Naive thymus-derived CD8-positive, alpha-beta T cell (primary cell): Measurements from ENCODE around the gene DOCK10. TPM values are rescaled to one million over a fixed set of nuclear protein-coding genes. Genes with fewer than 3 reads are reported as not detected.
"Not testable (repeated sequence)": the region's sequence is repeated elsewhere in the genome, so short reads cannot be mapped to it uniquely, and the experiment has no call there.

Source experiments
- ATAC-seq, 2 donors: fragments of 150-1000 bp; cut with Tn5 transposase in 1 of 2; sonication (Bioruptor Pico), chemical (Tn5 transposase) in 1 of 2; 1 replicate in 1 of 2; 2 replicates in 1 of 2; pipeline ENCODE4 v1.10.0; 2021; ENCODE audit warnings: mild to moderate bottlenecking in 2 of 2, moderate library complexity in 2 of 2
- POLR2A ChIA-PET: fragments of 350-600 bp; sonication (Branson Sonifier 250); formaldehyde crosslinking; loops from one replicate; lab custom pipeline; 2021; ENCODE audit warnings: antibody characterized with exemption; lab: Charles Lee
- DNase-seq, 10 donors: peaks; one replicate each; pipeline versions ENCODE4 v3.0.0 to v3.0.0-alpha.2; 2020 to 2022
- H3K27ac Mint-ChIP-seq, 10 donors: one replicate each; pipeline ENCODE4 v1.8.0; 2020 to 2022; ENCODE audit warnings: mild to moderate bottlenecking in 10 of 10, mixed read lengths in 10 of 10, moderate library complexity in 4 of 10, inconsistent platforms in 1 of 10
- H3K27me3 Mint-ChIP-seq, 5 donors: one replicate each; pipeline ENCODE4 v1.8.0; 2021 to 2022; ENCODE audit warnings: mixed read lengths in 5 of 5
- H3K36me3 Mint-ChIP-seq, 3 donors: one replicate each; pipeline ENCODE4 v1.8.0; 2020 to 2022; ENCODE audit warnings: mixed read lengths in 3 of 3, mild to moderate bottlenecking in 2 of 3, inconsistent platforms in 1 of 3
- H3K4me1 Mint-ChIP-seq, 4 donors: one replicate each; pipeline ENCODE4 v1.8.0; 2021 to 2022; ENCODE audit warnings: mixed read lengths in 4 of 4
- H3K4me3 Mint-ChIP-seq, 10 donors: one replicate each; pipeline ENCODE4 v1.8.0; 2020 to 2022; ENCODE audit warnings: mild to moderate bottlenecking in 10 of 10, mixed read lengths in 10 of 10, moderate library complexity in 6 of 10, inconsistent platforms in 1 of 10
- H3K9me3 Mint-ChIP-seq, 9 donors: one replicate each; pipeline ENCODE4 v1.8.0; 2020 to 2022; ENCODE audit warnings: mixed read lengths in 9 of 9, mild to moderate bottlenecking in 3 of 9, inconsistent platforms in 1 of 9, moderate library complexity in 1 of 9
- polyA plus RNA-seq, 3 donors: library from polyadenylated mRNA; unstranded; fragments of 300-500 nt; fragmentation: Illumina TruSeq; gene quantifications; one replicate each; pipeline ENCODE4 v1.2.3, GENCODE V29; 2021
- total RNA-seq, 8 experiments: library from RNA in 2 of 8; stranded (reverse) in 2 of 8; gene quantifications; one replicate each; pipeline ENCODE4 v1.2.3 and lab custom pipeline; 2021 to 2026

The DOCK10 gene
- total and polyA plus RNA-seq, 5 experiments from 2014 or later, result 34.1 to 180 (median 57.9) TPM

DNA sequence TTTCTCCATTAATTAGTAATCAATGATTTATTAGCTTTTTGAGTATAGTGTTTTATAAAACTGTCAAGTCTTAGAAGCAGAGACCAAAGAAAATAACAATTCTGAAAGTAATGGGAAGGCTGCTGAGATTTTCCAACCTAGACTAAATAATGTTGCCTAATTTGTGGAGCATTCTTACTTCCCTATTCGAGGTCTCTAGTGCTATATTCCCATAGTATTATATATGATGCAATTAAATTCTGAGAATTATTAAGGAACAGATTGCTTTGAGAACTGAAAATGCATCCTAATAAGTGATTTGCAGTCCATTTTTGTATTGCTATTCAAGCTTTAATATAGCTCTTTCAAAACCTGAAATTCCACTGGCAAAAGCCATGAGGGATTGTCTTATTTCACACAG, 27.7 kb upstream of the DOCK10 start:
- Mint-ChIP-seq H3K36me3 (peaks cover 0 to 22% (median 17%) of the 10 kb centered on the region in 3 donors), H3K4me3 (no peak overlapping the region), H3K27ac (no peak overlapping the region), H3K27me3 (no peaks in the 10 kb centered on the region), H3K4me1 (peaks cover 11 to 25% (median 18%) of the 10 kb centered on the region in 4 donors), H3K9me3 (peaks cover 0 to 24% (median 12%) of the 10 kb centered on the region in 9 donors)
- POLR2A ChIA-PET, result interaction anchor here (1.0 kb wide), 1 partner anchor 28 kb away, joined by 3 read pairs; the partner anchor contains the start of gene DOCK10
- ATAC-seq (no peak), DNase-seq (no peak)

DNA sequence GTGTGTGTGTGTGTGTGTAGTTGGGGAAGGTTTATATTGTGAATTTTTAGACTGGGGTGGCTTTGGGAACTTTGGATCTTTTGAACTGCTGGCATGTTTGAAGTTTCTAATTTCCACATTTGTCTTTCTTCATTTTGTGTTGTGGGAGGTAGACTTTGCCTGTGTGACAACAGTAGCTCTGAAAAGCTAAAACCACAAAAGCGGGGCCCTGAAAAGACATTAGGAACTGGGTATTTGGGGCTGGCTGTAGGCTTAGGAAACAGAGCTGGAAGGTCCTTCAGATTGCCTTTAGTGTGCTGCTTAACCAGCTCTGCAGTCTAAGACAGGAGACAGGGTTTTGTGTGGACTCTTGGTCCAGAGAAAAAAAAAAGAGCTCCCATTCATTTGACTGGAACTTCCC, 27.2 kb upstream of the DOCK10 start:
- H3K9me3 Mint-ChIP-seq, result peaks cover 0 to 24% (median 12%) of the 10 kb centered on the region in 9 donors
- peaks cover 14 to 27% (median 22%) of the 10 kb centered on the region in 4 donors for H3K4me1 Mint-ChIP-seq
- H3K27ac Mint-ChIP-seq, result no peak overlapping the region
- no peaks in the 10 kb centered on the region for H3K27me3 Mint-ChIP-seq
- H3K4me3 Mint-ChIP-seq, result no peak overlapping the region
- DNase-seq (no peak), ATAC-seq (no peak)
- POLR2A ChIA-PET, result no interaction called here
- H3K36me3 Mint-ChIP-seq, result peaks cover 0 to 22% (median 17%) of the 10 kb centered on the region in 3 donors

DNA sequence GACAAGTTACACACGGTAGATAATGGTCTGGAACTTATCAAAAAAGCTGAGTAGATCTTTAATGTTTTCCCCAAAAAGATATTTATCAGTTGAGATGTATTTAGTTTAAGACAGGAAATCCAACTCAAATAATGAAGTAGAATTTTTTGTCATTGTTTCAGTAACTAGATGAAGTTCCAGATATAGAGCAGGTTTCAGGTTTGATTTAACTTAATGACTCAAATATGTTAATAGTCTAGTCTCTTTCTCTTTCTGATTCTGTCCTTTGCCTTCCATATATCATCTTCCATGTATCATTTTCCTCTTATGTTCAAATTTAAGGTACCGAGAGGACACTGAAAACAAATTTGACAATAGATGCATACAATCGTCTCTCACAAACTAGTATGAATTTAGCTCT, 23.6 kb upstream of the DOCK10 start:
- no peaks in the 10 kb centered on the region for H3K27me3 Mint-ChIP-seq
- H3K4me3 Mint-ChIP-seq, result no peak overlapping the region
- H3K36me3 Mint-ChIP-seq, result peaks cover 0 to 22% (median 17%) of the 10 kb centered on the region in 3 donors
- no peak for DNase-seq
- ATAC-seq, result no peak
- peaks cover 0 to 24% (median 12%) of the 10 kb centered on the region in 9 donors for H3K9me3 Mint-ChIP-seq
- H3K27ac Mint-ChIP-seq, result no peak overlapping the region
- peaks cover 19 to 40% (median 33%) of the 10 kb centered on the region in 4 donors for H3K4me1 Mint-ChIP-seq
- POLR2A ChIA-PET, result no interaction called here

DNA sequence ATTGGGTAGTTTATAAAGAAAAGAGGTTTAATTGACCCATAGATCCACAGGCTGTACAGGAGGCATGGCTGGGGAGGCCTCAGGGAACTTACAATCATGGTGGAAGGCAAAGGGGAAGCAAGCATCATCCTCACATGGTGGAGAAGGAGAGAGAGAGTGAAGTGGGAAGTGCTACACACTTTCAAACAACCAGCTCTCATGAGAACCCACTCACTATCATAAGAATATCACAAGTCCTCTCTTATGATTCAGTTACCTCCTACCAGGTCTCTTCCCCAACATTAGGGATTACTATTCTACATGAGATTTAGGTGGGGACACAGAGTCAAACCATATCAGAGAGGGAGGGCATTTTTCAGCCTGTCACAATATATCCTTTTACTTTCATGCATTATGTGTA, 22.7 kb upstream of the DOCK10 start:
- Mint-ChIP-seq H3K4me1 (peaks cover 17 to 41% (median 33%) of the 10 kb centered on the region in 4 donors), H3K27ac (peak overlapping the region in 8 of 10 donors; percentile 37 to 83 (median 64)), H3K9me3 (peaks cover 0 to 24% (median 12%) of the 10 kb centered on the region in 9 donors), H3K4me3 (peak overlapping the region in 7 of 10 donors; percentile 20 to 61 (median 38)), H3K36me3 (peaks cover 0 to 22% (median 17%) of the 10 kb centered on the region in 3 donors), H3K27me3 (no peaks in the 10 kb centered on the region)
- POLR2A ChIA-PET, result interaction anchor here (0.7 to 1.6 kb wide), 3 partner anchors 11 to 67 kb away, joined by 3 read pairs; partner anchors contain the start of gene DOCK10
- DNase-seq (no peak), ATAC-seq (no peak)

DNA sequence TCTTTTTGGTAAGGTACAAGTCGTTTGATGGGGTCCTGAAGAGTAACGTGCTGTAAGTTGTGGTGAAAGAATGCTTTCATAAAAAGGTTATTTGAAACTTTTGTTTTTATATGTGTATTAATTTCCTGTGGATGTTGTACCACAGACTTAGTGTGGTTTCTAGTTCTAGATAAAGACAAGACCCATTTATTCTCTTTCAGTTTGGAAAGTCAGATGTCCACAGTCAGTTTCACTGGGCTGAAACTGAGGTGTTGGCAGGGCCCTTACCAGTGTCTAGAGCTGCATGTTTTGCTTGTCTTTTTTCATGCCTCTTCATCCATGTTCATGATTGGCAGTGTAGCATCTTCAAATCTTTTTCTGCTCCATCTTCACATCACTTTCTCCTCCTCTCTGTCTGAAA, 22.1 kb upstream of the DOCK10 start:
- POLR2A ChIA-PET, result interaction anchor here (1.6 kb wide), 1 partner anchor 22 kb away, joined by 3 read pairs; the partner anchor contains the start of gene DOCK10
- H3K36me3 Mint-ChIP-seq, result peaks cover 0 to 24% (median 17%) of the 10 kb centered on the region in 3 donors
- ATAC-seq, result peak; percentile 41 to 61

DNA sequence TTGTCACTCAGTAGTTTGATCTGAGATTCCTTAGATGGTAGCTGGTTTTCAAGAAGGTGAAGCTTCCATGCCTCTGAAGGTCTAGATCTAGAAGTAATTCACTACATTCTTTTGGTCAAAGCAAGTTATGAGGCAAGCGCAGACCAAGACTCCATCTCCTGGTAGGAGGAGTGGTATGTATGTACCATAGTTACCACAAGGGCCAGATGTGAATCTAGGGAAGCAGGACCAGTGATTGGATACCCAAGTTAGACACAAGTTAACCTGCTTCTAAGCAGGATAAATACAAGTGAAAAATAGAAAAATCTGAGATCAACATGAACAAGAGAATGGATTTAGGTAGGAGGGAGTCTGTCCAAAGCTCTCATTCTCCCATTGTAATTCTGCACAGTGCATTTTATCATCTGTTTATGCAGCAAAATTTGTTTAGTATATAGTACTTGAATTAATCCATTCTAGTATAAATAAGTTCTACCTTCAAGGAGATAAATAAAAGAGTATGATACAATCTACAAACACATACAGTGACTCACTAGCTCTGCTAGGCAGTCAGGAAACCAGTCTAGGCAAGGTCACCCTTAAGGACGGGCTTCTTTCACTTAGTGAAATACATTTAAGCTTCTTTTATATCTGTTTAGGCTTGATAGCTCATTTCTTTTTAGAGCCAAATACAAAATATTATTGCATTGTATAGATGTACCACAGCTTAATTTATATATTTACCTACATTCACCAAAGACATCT, 14.2 kb upstream of the DOCK10 start:
- Mint-ChIP-seq H3K4me3 (peak overlapping the region in 7 of 10 donors; percentile 9 to 49 (median 39)), H3K36me3 (peaks cover 0 to 5% (median 0%) of the 10 kb centered on the region in 3 donors), H3K27ac (peak overlapping the region in 9 of 10 donors; percentile 24 to 92 (median 66)), H3K27me3 (no peaks in the 10 kb centered on the region), H3K9me3 (peaks cover 0 to 6% (median 0%) of the 10 kb centered on the region in 9 donors), H3K4me1 (peaks cover 8 to 66% (median 49%) of the 10 kb centered on the region in 4 donors)
- POLR2A ChIA-PET, result interaction anchor here (1.0 to 5.2 kb wide), 3 partner anchors 14 to 24 kb away, joined by 3 to 64 read pairs (median 3); partner anchors contain the start of gene DOCK10
- peak in 1 of 2 donors; percentile 65 for ATAC-seq
- DNase-seq, result no peak

More for the DNA sequence above, 22.1 kb upstream of the DOCK10 start:
- Mint-ChIP-seq H3K27ac (peak overlapping the region in 9 of 10 donors; percentile 34 to 83 (median 61)), H3K4me3 (peak overlapping the region in 9 of 10 donors; percentile 16 to 71 (median 38)), H3K9me3 (peaks cover 0 to 28% (median 11%) of the 10 kb centered on the region in 9 donors), H3K27me3 (no peaks in the 10 kb centered on the region), H3K4me1 (peaks cover 17 to 39% (median 32%) of the 10 kb centered on the region in 4 donors)
- no peak for DNase-seq

DNA sequence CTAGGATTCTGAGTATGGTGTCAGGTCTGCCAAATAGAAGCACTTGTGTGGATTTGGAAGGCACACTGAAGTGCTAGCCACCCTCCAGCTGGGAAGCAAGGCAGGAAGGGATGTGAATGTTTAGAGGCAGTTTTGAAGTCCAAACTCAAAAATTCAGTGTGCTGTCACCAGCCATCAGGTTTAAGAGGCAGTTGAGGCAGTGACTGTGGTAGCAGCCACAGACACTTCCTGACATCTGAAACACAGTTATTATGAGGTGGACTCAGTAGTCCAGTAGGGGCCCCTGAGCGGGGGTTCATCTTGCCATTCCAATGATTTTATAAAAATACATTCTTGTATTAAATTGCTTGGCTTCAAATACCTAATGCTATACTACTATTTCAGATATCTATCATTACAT, 13.4 kb upstream of the DOCK10 start:
- H3K36me3 Mint-ChIP-seq, result peaks cover 0 to 5% (median 0%) of the 10 kb centered on the region in 3 donors
- H3K27me3 Mint-ChIP-seq, result no peaks in the 10 kb centered on the region
- DNase-seq (no peak), ATAC-seq (no peak)
- H3K27ac Mint-ChIP-seq, result peak overlapping the region; percentile 33 to 92 (median 80)
- POLR2A ChIA-PET, result interaction anchor here (1.0 to 5.2 kb wide), 3 partner anchors 13 to 25 kb away, joined by 3 to 64 read pairs (median 3); partner anchors contain the start of gene DOCK10
- peaks cover 0 to 6% (median 0%) of the 10 kb centered on the region in 9 donors for H3K9me3 Mint-ChIP-seq
- peaks cover 8 to 73% (median 55%) of the 10 kb centered on the region in 4 donors for H3K4me1 Mint-ChIP-seq
- H3K4me3 Mint-ChIP-seq, result peak overlapping the region in 7 of 10 donors; percentile 19 to 55 (median 39)

DNA sequence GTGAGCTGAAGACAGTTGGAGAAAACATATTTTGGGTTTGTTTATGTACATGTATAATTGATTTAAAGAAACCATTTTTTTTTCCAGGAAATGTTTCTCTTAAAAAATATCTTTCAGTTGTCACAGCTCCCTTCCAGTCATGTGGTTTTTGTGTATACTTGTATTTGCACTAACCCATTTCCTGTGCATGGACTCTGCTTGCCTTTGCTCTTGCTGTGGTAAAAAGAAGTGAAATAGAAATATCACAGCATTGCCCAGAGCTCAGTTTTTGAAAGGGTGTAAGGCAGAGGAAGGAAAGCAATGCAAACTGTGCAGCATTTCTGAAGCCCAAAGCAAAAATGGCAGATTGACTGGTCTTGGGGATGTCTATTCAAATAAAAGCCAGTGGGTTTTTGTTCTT, 10.4 kb upstream of the DOCK10 start:
- DNase-seq (peak in 7 of 10 donors; percentile 19 to 76 (median 48)), ATAC-seq (peak; percentile 88 to 97)
- peaks cover 0 to 2% (median 0%) of the 10 kb centered on the region in 9 donors for H3K9me3 Mint-ChIP-seq
- peak overlapping the region; percentile 72 to 92 (median 77) for H3K27ac Mint-ChIP-seq
- H3K27me3 Mint-ChIP-seq, result no peaks in the 10 kb centered on the region
- peak overlapping the region in 9 of 10 donors; percentile 26 to 77 (median 67) for H3K4me3 Mint-ChIP-seq
- no peaks in the 10 kb centered on the region for H3K36me3 Mint-ChIP-seq
- peaks cover 10 to 68% (median 57%) of the 10 kb centered on the region in 4 donors for H3K4me1 Mint-ChIP-seq
- POLR2A ChIA-PET, result interaction anchor here (0.7 to 5.2 kb wide), 4 partner anchors 10 to 125 kb away, joined by 3 to 64 read pairs (median 4); partner anchors contain the start of gene DOCK10

DNA sequence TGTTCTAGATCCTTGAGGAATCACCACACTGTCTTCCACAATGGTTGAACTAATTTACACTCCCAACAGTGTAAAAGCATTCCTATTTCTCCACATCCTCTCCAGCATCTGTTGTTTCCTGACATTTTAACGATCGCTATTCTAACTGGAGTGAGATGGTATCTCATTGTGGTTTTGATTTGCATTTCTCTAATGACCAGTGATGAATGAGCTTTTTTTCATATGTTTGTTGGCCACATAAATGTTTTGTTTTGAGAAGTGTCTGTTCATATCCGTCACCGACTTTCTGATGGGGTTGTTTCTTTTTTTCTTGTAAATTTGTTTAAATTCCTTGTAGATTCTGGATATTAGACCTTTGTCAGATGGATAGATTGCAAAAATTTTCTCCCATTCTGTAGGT, 5.2 kb upstream of the DOCK10 start:
- H3K27me3 Mint-ChIP-seq, H3K9me3 Mint-ChIP-seq, DNase-seq, H3K4me3 Mint-ChIP-seq, ATAC-seq, POLR2A ChIA-PET, H3K36me3 Mint-ChIP-seq: not testable (repeated sequence)
- peak overlapping the region in 2 of 10 donors; percentile 27 to 54 for H3K27ac Mint-ChIP-seq
- peaks cover 14 to 32% (median 29%) of the 10 kb centered on the region in 4 donors for H3K4me1 Mint-ChIP-seq

DNA sequence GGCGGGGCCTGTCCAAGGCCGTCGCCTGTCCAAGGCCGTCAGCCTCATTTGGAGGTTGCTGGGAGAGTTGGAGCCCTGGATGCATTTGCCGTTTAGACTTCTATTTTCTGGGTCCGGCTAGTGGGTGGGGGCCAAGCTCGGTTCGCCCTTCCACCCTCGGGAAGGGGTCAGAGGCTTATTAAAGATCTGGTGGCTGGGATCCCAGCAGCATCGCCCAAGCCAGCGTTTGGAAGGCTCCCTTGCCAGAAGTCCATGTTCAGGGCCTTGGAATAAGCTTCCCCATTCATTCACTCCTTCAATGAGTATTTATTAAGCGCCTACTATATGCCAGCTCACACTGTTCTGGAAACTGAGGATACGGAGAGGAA, 516 bp upstream of the DOCK10 start:
- H3K36me3 Mint-ChIP-seq, result peaks cover 0 to 6% (median 3%) of the 10 kb centered on the region in 3 donors

DNA sequence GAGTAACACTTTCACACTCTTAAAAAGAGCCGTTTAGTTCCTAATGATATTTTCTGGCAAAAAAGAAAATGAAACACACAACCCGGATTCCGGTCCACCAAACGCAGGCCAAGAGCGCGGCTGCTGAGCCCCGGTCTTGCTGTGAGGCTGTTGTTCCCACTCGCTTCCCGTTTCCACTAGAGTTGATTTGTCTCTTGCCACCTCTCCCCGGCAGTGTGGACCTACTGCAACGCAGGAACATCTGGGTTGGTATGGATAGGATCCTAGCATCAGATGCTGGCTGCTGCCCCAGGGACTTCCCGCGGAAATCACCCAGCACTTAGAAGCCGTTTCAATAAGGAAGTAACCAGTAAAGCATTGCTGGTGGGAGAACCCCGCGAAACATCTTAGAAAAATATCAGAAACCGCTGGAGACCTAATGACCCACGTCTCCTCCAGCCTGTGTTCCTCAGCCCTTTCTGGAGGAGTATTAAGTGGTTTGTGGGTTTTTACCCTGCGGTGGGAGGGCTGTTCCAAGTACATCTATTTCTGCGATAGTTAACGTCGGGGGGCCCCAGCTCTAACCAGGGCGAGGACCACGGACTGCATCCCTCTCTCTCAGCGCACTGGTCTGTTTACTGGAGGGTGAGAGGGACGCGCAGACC, 939 bp downstream of the DOCK10 start:
- H3K4me3 Mint-ChIP-seq, result peak overlapping the region; percentile 93 to 100 (median 99)
- POLR2A ChIA-PET, result interaction anchor here (0.5 to 5.8 kb wide), 10 partner anchors 9 to 94 kb away, joined by 3 to 64 read pairs (median 4); no protein-coding TSS in a partner anchor
- peaks cover 42 to 64% (median 62%) of the 10 kb centered on the region in 4 donors for H3K4me1 Mint-ChIP-seq
- H3K27me3 Mint-ChIP-seq, result no peaks in the 10 kb centered on the region
- ATAC-seq (peak; percentile 61 to 80), DNase-seq (peak; percentile 28 to 67 (median 56))
- peaks cover 0 to 6% (median 3%) of the 10 kb centered on the region in 3 donors for H3K36me3 Mint-ChIP-seq
- H3K9me3 Mint-ChIP-seq, result no peaks in the 10 kb centered on the region
- peak overlapping the region; percentile 88 to 100 (median 98) for H3K27ac Mint-ChIP-seq

More for the DNA sequence above, 516 bp upstream of the DOCK10 start:
- H3K4me3 Mint-ChIP-seq, result peak overlapping the region; percentile 81 to 97 (median 86)
- ATAC-seq, result no peak
- H3K27ac Mint-ChIP-seq, result peak overlapping the region; percentile 6 to 99 (median 88)
- POLR2A ChIA-PET, result interaction anchor here (0.9 to 5.8 kb wide), 7 partner anchors 12 to 109 kb away, joined by 3 to 64 read pairs (median 4); no protein-coding TSS in a partner anchor
- H3K9me3 Mint-ChIP-seq, result no peaks in the 10 kb centered on the region
- H3K4me1 Mint-ChIP-seq, result peaks cover 34 to 49% (median 47%) of the 10 kb centered on the region in 4 donors
- DNase-seq, result no peak
- no peaks in the 10 kb centered on the region for H3K27me3 Mint-ChIP-seq

DNA sequence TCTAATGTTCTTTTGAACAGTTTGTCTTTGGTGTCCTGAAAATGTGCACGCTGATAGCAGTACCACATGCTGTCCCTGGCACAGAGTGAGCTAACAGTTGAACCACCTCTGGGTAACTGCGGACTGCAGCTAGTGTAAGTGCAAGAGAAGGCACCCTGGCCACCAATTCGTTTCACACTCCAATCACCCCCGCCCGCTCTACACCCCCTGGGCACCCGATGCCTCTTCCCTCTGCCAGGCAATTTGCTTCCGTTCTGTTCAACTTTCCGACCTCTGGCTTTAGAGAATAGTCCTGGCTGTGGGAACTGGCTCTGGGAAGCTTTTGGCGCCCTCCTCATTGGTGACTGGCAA, 1.4 kb downstream of the DOCK10 start:
- Mint-ChIP-seq H3K4me3 (peak overlapping the region; percentile 93 to 100 (median 99)), H3K27ac (peak overlapping the region; percentile 88 to 100 (median 98)), H3K36me3 (peaks cover 0 to 7% (median 6%) of the 10 kb centered on the region in 3 donors), H3K4me1 (peaks cover 43 to 69% (median 67%) of the 10 kb centered on the region in 4 donors), H3K9me3 (no peaks in the 10 kb centered on the region), H3K27me3 (no peaks in the 10 kb centered on the region)
- ATAC-seq (peak; percentile 15 to 26), DNase-seq (peak in 2 of 10 donors; percentile 10 to 23)
- POLR2A ChIA-PET, result interaction anchor here (1.2 to 5.8 kb wide), 5 partner anchors 10 to 29 kb away, joined by 4 to 64 read pairs (median 6); no protein-coding TSS in a partner anchor
